ENCODE data around the gene MMP25. TPM values are rescaled to one million over a fixed set of nuclear protein-coding genes. Genes with fewer than 3 reads are reported as not detected.

Gene MMP25
- total and polyA plus RNA-seq, 10 of the 15 experiments (the other 5 are each of a cell fraction or from before 2014, with no cell fraction given), result 0.03 to 0.36 (median 0.13) TPM; not detected in 1

GRCh38 chr16:3088925-3089716, 42.8 kb downstream of the MMP25 start:
- no peaks in the 10 kb centered on the region for H3K36me3 ChIP-seq (ENCODE audit: control insufficient read depth in 2 of 2, insufficient read depth in 2 of 2, low read length in 1 of 2)
- H2AFZ ChIP-seq (ENCODE audit: control insufficient read depth, low read depth, low read length), result no peak overlapping the region
- no peaks in the 10 kb centered on the region for H3K4me1 ChIP-seq (ENCODE audit: control insufficient read depth, insufficient read depth, low read length)
- no peaks in the 10 kb centered on the region for H3K27me3 ChIP-seq (replicated peaks in 1 of 2; ENCODE audit: control insufficient read depth in 2 of 2, insufficient read depth in 2 of 2, low read length in 1 of 2)
- intact Hi-C loops (cut with micrococcal nuclease; ENCODE audit: unreplicated experiment), result no loop called here
- ChIA-PET SMC1A (ENCODE audit: uncharacterized antibody, unreplicated experiment) (interaction anchor here (0.5 kb wide), 1 partner anchor 18 kb away, joined by 3 read pairs; no protein-coding TSS in a partner anchor), POLR2A (interaction anchor here (1.4 kb wide), 1 partner anchor 9 kb away, joined by 3 read pairs; no protein-coding TSS in a partner anchor), RAD21 (ENCODE audit: unreplicated experiment) (interaction anchor here (0.5 kb wide), 1 partner anchor 349 kb away, joined by 3 read pairs; no protein-coding TSS in a partner anchor), CTCF (interaction anchor here (1.1 to 21.2 kb wide), 3 partner anchors 14 to 40 kb away, joined by 3 to 396 read pairs (median 5); no protein-coding TSS in a partner anchor)
- no peak overlapping the region for H3K4me2 ChIP-seq (ENCODE audit: control insufficient read depth, insufficient read depth)
- ATAC-seq, result no peak
- H4K20me1 ChIP-seq (ENCODE audit: control insufficient read depth, insufficient read depth), result no peaks in the 10 kb centered on the region
- in situ Hi-C loops (cut with MboI), result no loop called here
- no peak for FAIRE-seq
- BruUV-seq (replicated peaks), result no TSS peak
- no peaks in the 10 kb centered on the region for H3K9me3 ChIP-seq (replicated peaks; ENCODE audit: control insufficient read depth, insufficient read depth, low read length)
- 82% methylated on average over 71 of the region's 71 CpGs for WGBS (ENCODE audit: insufficient coverage, insufficient replicate concordance, low lambda C conversion rate, missing lambda C conversion rate)
- H3K27ac ChIP-seq (ENCODE audit: control insufficient read depth, insufficient read depth), result no peak overlapping the region
- DNase-seq (ENCODE audit: low read depth, low spot score), result no peak
- no peak for TF ChIP-seq IRF4 (IDR thresholded peaks at IDR 0.05; ENCODE audit: low read depth, low read length)
- no peaks in the 10 kb centered on the region for H3K79me2 ChIP-seq (ENCODE audit: control insufficient read depth, insufficient read depth, low read length)
- no peak overlapping the region for H3K4me3 ChIP-seq
- no peak overlapping the region for H3K9ac ChIP-seq (ENCODE audit: control insufficient read depth, insufficient read depth, low read length)

DNA sequence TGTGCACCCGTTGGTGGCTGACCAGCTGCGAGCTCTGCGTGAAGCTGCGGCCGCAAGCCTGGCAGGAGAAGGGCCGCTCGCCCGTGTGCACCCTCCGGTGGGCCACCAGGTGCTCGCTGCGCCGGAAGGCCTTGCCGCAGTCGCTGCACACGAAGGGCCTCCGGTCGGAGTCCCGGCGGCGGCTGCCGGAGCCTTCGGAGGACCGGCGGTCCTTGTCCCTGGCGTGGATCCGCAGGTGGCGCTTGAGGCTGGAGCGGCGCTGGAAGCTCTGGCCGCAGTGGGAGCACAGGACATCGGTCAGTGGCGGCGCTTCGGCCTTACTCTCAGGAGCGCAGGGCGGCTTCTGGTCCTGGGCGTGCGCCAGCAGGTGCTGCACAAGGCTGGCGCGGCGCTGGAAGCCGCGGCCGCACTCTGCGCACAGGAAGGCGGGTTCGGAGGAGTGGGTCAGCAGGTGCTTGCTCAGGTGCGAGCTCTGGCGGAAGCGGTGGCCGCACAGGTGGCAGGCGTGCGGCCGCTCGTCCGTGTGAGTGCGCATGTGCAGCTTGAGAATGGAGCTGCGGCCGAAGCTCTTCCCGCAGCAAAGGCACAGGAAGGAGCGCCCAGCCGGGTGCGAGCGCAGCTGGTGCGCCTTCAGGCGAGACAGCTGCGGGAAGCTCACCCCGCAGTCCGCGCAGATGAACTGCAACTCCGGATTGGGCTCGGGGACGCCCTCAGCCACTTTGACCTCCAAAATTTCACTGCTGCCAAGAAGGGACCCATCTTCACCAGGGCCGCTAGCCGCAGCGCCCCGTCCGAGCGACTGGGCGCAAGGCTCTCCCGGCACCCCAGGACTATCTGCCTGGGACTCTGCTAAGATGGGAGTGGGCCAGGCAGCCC, 43.6 kb downstream of the MMP25 start:
- Histone ChIP-seq H3K79me2 (ENCODE audit: control insufficient read depth, insufficient read depth, low read length) (no peaks in the 10 kb centered on the region), H3K9ac (ENCODE audit: control insufficient read depth, insufficient read depth, low read length) (no peak overlapping the region), H3K27me3 (replicated peaks in 1 of 2; ENCODE audit: control insufficient read depth in 2 of 2, insufficient read depth in 2 of 2, low read length in 1 of 2) (no peaks in the 10 kb centered on the region), H3K4me1 (ENCODE audit: control insufficient read depth, insufficient read depth, low read length) (no peaks in the 10 kb centered on the region), H3K36me3 (ENCODE audit: control insufficient read depth in 2 of 2, insufficient read depth in 2 of 2, low read length in 1 of 2) (no peaks in the 10 kb centered on the region), H3K4me2 (ENCODE audit: control insufficient read depth, insufficient read depth) (no peak overlapping the region), H3K9me3 (replicated peaks; ENCODE audit: control insufficient read depth, insufficient read depth, low read length) (no peaks in the 10 kb centered on the region), H3K4me3 (no peak overlapping the region), H4K20me1 (ENCODE audit: control insufficient read depth, insufficient read depth) (no peaks in the 10 kb centered on the region), H3K27ac (ENCODE audit: control insufficient read depth, insufficient read depth) (no peak overlapping the region), H2AFZ (ENCODE audit: control insufficient read depth, low read depth, low read length) (no peak overlapping the region)
- DNase-seq (ENCODE audit: low read depth, low spot score) (no peak), ATAC-seq (no peak), FAIRE-seq (no peak)
- ChIA-PET RAD21 (ENCODE audit: unreplicated experiment) (no interaction called here), CTCF (interaction anchor here (1.1 to 21.2 kb wide), 4 partner anchors 15 to 39 kb away, joined by 3 to 396 read pairs (median 6); no protein-coding TSS in a partner anchor), POLR2A (no interaction called here), SMC1A (ENCODE audit: uncharacterized antibody, unreplicated experiment) (no interaction called here)
- no TSS peak for BruUV-seq (replicated peaks)
- in situ Hi-C loops (cut with MboI), result no loop called here
- intact Hi-C loops (cut with micrococcal nuclease; ENCODE audit: unreplicated experiment), result no loop called here
- WGBS (ENCODE audit: insufficient coverage, insufficient replicate concordance, low lambda C conversion rate, missing lambda C conversion rate), result 89% methylated on average over 79 of the region's 81 CpGs
- TF ChIP-seq YBX1 (IDR thresholded peaks at IDR 0.05), result no peak
- TF ChIP-seq, protein P1, sequence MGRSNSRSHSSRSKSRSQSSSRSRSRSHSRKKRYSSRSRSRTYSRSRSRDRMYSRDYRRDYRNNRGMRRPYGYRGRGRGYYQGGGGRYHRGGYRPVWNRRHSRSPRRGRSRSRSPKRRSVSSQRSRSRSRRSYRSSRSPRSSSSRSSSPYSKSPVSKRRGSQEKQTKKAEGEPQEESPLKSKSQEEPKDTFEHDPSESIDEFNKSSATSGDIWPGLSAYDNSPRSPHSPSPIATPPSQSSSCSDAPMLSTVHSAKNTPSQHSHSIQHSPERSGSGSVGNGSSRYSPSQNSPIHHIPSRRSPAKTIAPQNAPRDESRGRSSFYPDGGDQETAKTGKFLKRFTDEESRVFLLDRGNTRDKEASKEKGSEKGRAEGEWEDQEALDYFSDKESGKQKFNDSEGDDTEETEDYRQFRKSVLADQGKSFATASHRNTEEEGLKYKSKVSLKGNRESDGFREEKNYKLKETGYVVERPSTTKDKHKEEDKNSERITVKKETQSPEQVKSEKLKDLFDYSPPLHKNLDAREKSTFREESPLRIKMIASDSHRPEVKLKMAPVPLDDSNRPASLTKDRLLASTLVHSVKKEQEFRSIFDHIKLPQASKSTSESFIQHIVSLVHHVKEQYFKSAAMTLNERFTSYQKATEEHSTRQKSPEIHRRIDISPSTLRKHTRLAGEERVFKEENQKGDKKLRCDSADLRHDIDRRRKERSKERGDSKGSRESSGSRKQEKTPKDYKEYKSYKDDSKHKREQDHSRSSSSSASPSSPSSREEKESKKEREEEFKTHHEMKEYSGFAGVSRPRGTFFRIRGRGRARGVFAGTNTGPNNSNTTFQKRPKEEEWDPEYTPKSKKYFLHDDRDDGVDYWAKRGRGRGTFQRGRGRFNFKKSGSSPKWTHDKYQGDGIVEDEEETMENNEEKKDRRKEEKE (IDR thresholded peaks at IDR 0.05), result no peak
- no peak for TF ChIP-seq GABPA (IDR thresholded peaks at IDR 0.05; ENCODE audit: low read depth)
- TF ChIP-seq CBX3 (IDR thresholded peaks at IDR 0.05; ENCODE audit: borderline replicate concordance, low read depth), result no peak
- TF ChIP-seq NKRF (conservative IDR thresholded peaks at IDR 0.05), result no peak
- no peak for TF ChIP-seq HDGF (IDR thresholded peaks at IDR 0.05)
- no peak for TF ChIP-seq CHD1 (IDR thresholded peaks at IDR 0.05; ENCODE audit: low read depth, low read length)
- no peak for TF ChIP-seq RUNX3 (IDR thresholded peaks at IDR 0.05; ENCODE audit: low read length)
- TF ChIP-seq POLR2AphosphoS5 (IDR thresholded peaks at IDR 0.05; ENCODE audit: low read length), result no peak
- no peak for TF ChIP-seq ZNF274 (IDR thresholded peaks at IDR 0.05; ENCODE audit: insufficient read depth, insufficient read length)
